IPS-NIHi7 (cell line): ENCODE data around the gene IL10RA.
"Not testable (repeated sequence)": the region's sequence is repeated elsewhere in the genome, so short reads cannot be mapped to it uniquely, and the experiment has no call there.

Source experiments
- DNase-seq: peaks from one replicate; pipeline ENCODE4 v3.0.0; 2012; ENCODE audit warnings: mixed read lengths; ENCODE audit errors: extremely low spot score

The IL10RA gene

DNA sequence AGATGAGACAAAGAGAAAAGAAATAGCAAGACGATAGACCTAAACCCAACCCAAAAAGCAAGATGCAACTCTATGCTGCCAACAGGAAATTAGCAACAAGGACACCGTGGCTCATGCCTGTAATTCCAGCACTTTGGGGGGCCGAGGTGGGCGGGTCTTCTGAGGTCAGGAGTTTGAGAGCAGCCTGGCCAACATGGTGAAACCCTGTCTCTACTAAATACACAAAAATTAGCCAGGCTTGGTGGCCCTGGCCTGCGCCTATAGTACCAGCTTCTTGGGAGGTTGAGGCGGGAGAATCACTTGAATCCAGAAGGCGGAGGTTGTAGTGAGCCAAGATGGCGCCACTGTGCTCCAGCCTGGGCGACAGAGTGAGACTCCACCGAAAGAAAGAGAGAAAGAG, 24.3 kb upstream of the IL10RA start:
- DNase-seq = no peak

DNA sequence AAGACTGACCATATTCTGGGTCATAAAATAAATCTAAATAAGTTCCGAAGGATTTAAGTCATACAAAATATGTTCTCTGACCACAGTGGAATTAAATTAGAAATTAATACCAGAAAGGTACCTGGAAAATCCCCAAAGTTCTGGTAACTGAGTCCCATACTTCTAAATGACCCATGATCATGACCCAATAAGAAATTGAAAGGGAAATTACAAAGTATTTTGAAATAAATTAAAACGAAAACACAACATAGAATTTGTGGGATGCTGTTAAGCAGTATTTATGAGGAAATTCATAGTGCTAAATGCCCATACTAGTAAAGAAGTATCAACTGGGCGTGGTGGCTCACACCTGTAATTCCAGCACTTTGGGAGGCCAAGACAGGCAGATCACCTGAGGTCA, 23.4 kb upstream of the IL10RA start:
- DNase-seq = no peak

DNA sequence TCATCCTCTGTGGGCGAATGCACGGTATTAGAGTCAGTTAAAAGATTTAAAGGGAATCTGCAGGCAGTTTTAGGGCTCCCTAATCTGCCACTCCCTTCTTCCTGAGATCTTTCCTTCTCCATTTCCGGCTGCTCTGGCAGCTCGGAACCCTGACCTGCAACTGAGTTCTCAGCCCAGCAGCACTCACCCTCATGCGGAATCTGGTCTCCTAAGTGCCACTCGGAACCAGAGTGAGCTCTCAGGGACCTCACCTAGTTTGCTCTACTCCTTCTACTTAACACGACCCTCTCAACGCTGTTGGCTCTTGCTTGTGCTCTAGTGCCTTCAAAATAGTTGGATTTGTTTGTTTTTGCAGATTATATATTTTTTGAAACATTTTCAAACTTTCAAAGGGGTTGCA, 19.3 kb upstream of the IL10RA start:
- DNase-seq = no peak

DNA sequence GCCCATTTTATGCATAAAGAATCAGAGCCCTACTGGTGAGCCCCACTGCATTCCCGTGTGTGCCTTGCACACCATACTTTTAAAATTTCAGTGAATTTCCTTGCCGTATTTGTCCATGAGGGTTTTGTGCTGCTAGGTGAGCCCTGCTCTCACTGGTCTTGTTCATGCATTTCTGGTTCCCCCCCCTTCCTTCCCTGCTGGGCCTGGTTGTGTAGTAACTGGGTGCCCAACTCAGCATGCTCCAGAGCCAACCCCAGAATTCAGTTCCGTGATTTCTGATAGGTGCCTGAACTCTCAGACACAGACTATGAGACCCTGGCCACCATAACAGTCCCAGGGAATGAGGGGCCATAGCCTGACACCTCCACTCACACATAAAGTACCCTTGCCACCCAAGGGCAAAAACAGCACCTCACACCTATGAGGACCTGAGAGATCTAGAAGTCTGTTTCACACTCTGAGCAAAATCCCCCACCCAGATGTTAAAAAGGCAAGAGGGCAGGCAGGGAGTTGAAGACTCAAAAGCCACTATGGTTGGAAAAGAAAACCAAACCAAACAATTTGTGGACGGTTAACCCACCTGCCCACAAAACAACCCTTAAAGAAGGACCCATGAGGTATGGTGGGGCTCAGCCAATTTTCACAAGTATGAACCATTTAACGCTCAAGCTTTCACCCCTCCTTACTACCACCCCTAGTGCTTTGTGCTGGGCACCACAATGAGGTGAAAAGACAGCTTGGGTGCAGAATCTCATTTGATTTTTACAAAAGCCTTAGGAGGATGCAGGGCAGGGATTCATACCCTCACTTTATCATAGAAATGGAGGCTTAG, 16.8 kb upstream of the IL10RA start:
- DNase-seq = no peak

DNA sequence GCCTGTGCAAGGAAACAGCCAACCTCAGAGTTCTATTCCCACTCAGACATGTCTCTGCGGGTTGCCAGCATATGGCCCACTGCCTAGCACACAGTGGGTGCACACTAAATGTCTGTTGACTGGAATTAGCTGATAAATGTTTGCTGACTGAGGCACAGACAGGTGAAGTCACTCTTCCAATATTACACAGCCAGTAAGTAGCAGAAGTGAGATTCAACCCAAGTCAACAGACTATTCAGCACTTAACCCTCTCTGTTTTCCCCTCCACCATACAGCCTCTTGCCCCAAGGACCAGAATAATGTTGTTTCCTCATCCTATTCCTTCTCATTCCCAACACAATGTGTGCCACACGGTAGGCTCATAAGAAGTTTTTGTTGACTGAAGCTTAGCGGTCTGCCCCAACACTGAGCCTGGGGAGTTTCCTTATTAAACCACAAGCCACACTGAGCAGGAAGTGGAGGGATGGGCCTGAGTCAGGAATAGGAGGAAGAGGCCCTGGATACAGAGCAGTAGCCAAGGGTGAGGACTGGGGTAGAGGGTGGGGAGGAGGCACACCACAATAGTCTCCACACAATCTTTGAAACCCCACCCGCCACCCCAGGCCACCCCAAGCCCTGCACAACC, 15.7 kb upstream of the IL10RA start:
- no peak for DNase-seq

DNA sequence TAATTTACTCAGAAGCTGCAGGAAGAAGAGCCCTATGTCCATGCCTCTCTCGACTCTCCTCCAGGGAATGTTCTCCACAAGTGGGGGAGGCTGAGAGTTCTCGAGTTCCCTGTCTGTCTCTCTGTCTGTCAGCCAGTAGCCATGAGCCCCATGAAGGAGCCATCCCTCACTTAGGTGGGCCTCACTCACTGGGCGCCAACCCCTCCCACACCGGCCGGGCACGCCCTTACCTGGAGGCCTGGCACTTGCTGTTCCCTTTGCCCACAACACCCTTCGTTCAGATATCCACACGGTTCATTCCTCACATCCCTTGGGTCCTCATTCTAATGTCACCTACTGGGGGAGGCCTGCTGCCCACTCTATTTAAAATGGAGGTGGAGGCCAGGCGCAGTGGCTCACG, 14.2 kb upstream of the IL10RA start:
- no peak for DNase-seq

DNA sequence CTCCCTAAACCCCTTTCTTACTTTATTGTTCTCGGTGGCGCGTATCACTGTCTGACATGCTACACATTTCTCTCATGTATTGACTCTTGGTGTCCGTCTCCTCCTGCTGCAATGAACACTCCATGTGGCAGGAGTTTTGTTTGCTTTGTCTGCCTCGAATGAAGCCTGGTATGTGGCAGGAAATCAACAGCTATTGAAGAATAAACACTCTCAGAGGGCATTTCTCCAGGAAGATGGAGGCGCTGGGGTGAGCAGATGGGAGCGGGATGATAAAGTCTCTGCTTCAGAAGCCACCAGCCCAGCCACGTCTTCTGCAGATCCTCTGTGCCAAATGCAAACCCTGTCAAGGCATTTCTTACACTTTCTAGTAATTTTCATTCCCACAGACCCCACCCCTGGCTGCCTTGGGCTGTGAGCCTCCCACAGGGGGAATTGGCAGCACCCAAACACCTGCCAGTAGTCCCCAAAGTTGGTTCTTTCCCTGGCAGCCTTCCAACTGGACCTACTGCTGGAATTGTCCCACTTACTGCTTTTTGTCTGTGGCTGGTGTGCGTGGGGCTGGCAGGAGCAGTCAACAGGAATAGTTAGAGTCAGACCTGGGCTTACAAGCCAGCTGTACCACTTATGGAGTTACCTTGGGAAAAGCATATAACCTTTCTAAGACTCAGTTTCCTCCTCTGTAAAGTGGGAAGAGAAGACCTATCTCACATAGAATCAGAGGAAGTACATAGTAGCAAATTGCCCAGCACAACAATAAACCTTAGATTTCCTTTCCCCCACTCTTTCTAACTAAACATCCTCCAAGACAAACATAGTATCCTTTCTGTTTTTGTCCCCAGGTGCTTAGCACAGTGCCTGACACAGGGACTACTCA, 13.3 kb upstream of the IL10RA start:
- no peak for DNase-seq

DNA sequence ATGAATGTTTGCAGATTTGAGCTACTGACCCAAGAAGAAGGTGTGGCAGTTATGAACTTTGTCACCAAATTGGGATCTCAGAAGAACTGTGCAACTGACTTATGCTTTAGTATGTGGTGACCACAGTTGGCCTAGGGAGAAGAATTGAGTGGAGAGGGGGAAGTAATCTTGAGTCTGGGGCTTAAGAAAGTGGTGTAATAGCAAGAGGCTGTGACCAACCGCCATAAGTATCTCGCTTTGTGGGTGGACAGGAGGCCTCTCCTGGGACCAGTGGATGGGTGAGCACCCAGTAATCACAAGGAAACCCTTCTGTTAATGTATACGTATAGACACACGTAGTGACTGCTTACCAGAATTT, 12.7 kb upstream of the IL10RA start:
- no peak for DNase-seq

DNA sequence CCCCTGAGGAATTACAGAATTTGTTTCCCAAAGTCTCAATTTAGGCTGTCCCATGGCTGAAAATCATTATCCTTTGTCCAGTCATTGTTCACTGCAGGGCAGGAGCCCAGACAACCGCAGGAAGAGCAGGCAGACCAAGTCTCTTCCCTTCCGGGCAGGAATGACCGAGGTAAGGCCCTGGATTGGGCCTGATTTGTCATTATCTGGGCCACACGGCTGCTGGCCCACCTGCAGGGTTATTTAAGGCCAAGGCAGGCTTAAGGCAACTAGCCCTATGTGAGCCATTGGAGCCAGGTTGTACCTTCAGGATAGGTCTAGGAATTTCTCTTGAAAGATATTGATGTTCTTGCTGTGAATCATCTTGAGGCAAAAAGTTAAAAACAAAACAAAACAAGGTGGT, 9.7 kb upstream of the IL10RA start:
- DNase-seq = no peak

DNA sequence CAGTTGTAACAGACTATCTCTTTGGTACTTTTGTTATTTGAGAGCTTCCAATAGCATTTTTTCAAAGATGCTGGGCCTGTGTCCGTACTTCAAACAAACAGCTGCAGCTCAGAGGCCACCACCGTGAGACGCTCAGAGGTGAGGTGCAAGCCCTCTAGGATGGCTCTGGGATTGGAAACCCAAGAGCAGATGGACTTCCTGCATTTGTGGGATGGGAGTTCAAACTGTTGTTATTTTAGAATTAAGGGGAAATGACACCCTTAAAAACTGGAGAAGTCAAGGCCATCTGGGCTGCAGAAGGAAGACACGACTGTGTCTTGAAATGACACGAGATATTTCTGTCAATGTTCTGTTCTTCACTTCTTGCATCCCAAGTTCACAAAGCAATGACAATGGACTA, 9.2 kb upstream of the IL10RA start:
- DNase-seq = no peak

DNA sequence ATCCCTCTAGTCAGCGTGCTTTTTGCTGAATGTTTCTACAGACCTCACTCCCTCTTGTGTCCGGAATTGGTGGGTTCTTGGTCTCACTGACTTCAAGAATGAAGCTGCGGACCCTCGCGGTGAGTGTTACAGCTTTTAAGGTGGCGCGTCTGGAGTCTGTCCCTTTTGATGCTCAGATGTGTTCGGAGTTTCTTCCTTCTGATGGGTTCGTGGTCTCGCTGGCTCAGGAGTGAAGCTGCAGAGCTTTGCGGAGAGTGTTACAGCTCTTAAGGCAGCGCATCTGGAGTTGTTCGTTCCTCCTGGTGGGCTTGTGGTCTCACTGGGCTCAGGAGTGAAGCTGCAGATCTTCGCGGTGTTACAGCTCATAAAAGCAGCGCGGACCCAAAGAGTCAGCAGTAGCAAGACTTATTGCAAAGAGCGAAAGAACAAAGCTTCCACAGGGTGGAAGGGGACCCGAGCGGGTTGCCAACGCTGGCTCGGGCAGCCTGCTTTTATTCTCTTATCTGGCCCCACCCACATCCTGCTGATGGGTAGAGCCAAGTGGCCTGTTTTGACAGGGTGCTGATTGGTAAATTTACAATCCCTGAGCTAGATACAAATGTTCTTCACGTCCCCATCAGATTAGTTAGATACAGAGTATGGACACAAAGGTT, 8.5 kb upstream of the IL10RA start:
- not testable (repeated sequence) for DNase-seq

DNA sequence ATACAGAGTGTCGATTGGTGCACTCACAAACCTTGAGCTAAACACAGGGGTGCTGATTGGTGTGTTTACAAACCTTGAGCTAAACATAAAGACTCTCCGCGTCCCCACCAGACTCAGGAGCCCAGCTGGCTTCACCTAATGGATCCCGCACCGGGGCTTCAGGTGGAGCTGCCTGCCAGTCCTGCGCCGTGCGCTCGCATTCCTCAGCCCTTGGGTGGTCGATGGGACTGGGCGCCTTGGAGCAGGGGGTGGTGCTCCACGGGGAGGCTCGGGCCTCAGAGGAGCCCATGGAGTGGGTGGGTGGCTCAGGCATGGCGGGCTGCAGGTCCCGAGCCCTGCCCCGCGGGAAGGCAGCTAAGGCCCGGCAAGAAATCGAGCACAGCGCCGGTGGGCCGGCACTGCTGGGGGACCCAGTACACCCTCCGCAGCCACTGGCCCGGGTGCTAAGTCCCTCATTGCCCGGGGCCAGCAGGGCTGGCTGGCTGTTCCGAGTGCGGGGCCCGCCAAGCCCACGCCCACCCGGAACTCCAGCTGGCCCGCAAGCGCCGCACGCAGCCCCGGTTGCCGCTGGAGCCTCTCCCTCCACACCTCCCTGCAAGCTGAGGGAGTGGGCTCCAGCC, 7.8 kb upstream of the IL10RA start:
- DNase-seq = not testable (repeated sequence)

DNA sequence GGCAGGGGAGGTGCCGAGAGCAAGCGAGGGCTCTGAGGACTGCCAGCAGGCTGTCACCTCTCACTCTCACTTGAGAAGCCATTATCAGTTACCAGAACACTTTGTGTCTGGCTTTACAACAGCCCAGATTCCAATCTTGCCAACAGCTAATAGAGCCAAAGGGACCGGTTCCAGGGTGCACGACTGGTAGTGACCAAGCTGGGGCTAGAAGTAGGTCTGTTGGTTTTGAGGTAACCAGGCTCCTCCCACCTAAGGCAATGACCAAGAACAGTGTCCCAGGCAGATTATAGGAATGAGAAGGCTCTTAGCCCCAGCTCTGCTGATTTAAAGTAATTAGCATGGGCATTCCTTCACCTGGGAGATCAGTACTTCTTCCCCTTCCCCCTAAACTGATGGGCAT, 7.2 kb upstream of the IL10RA start:
- no peak for DNase-seq

DNA sequence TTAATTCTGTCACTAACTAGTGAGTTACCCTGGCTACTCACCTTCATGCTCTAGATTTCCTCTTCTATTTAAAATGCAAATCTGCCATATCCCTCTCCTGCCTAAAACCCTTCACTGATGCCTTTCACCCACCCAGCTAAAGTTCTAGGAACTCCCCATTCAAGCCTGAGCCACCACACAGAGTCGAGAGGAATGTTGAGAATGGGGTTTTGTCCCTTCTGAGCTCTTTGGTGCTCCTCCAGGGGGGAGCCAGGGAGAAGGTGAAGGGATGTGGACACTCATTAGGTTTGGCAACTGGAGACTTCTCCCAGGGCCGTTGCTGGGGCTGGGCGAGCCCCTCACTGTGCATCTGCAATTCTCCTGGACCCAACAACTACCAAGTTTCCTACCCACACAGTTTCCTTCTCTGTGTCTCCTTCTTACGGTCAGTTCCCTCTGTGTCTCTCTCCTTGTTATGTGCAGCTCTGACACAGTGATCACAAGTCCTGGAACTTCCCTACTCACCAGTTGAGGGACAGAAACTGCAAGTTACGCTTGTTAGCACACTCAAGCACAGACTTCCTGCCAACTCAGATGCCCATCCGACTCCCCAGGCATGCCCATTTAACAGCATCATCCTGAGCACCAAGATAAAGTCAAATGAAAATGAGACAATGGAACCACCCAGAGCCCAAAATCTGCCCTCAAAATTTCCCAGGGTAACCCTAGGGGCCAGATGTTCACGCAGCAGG, 6.5 kb upstream of the IL10RA start:
- no peak for DNase-seq

DNA sequence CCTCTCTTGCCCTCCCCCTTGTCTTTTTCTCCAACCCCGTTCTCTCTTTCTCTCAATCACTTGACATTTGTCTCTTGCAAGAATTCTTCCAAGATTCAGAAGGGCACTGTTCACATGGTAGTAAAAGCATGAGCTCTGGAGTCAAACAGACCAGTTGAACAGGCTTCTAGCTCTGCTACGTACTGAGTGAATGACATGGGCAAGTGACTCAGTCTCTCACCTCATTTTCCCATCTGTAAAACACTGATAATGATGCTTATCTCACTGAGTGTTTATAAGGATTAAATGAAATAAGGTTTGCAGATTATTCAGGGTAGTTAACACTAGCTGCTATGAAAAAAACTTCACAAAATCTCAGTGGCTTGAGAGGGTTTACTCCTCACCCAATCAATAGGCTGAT, 5.9 kb upstream of the IL10RA start:
- no peak for DNase-seq

DNA sequence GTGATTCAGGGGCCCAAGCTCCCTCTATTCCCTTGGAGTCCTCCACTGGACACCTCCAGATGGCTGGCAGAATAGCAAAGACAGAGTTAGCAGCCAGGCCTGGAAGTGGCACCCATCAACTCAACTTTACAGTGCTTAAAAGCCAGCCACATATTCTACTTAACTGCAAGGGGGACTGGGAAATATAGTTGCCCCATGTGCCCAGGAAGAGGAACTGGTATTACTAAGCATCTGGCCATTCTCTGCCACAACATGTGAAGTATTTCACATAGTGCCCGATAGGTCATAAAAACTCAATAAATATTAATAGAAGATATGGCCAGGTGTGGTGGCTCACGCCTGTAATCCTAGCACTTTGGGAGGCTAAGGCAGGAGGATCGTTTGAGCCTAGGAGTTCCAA, 5.5 kb upstream of the IL10RA start:
- no peak for DNase-seq

DNA sequence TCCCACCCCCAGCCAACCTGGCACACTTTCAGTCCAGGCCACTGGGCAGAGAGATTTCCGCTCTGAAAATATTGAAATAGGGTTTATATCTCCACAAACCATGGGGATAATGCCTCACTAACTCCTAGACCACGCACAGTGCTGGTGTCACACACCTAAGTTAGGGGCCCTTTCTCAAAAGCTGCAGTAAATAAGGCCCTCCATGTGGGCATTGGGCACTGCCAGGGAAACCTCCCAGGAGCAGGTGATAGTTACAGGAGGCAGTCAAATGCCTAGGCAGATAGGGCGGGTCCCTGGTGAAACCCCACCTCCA, 3.1 kb upstream of the IL10RA start:
- no peak for DNase-seq

DNA sequence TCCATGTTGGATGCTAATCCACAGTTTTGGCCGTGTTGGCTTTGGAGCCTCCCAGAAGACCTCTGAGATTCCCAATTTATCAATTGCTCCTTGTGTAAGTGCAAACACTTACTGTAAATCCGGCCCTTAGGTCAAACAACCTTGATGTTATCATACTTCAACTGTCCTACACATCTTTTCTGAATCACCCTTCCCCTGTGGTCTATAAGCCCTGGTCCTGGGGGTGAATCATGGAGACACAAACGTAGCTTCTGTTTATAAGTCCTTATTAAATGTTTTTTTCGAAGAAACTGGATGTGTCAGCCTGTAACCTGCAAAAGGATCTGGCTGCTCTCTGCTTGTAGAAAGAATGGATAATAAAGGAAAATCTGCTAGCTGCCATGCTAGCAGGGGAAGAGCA, 1.7 kb upstream of the IL10RA start:
- DNase-seq = no peak

DNA sequence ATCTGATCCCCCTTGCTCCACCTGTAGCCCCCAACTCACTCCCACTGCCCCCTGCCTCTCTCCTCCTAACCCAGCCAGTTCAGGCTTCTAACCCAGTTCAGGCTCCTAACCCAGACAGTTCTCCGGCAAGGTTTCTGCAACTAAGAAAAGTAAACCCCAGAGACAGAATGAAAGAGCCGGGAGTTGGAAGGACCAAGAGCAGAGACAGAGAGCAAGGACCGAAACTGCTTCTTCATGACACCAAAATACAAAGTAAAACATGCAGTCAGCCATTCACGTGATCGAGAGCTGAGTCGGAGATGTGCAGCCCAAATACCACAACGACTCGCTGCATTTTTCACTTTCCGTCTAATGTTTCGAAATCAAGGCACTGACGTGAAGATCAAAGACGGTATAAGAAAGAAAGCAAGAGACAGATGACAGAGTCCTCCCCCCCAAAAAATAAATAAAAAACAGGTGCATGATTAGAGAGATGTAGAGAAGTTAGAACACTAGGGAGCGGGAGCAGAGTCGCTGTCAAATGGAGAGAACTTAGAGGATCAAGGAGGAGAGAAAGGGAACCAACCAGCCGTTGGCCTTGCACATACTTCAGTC, 884 bp downstream of the IL10RA start:
- no peak for DNase-seq

DNA sequence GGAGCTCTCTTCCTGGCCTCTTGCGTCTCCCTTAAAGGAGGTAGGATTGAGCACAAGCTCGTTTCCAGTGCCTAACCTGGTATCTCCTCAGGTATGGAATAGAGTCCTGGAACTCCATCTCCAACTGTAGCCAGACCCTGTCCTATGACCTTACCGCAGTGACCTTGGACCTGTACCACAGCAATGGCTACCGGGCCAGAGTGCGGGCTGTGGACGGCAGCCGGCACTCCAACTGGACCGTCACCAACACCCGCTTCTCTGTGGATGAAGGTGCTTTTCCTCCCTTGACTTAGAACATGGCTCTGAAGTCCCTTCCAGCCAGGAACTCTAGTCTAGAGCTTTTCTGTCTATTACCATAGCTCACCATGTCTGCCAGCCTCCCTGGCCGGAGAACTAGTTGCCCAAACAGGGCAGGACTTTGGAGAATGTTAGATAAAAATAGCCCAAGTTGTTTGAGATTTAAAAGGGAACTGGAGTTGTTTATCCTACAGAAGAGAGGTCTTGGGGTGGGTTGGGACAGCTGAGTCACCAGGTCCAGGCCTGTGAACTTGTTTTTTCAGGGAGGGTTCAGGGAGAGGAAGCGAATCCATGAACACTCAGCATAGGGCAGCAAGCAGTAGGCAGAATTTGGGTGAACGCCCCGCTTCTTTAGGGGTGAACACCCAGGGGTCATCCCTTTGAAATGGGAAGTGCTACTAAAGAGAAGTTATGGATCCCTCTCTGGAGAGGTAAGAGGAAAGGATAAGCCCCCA, 3.3 kb downstream of the IL10RA start:
- no peak for DNase-seq
